ENCODE results near the gene EPS8L2. TPM values are rescaled to one million over a fixed set of nuclear protein-coding genes. Genes with fewer than 3 reads are reported as not detected.

EPS8L2 gene
- total and polyA plus RNA-seq, 2 of the 13 experiments (the other 11 are each of a cell fraction or from before 2014, with no cell fraction given) = 89.3 to 416 TPM

- TF ChIP-seq FIP1L1 (IDR thresholded peaks at IDR 0.05; ENCODE audit: borderline replicate concordance, insufficient read depth, low read depth, low read length) (no peak), CREB1 (IDR thresholded peaks at IDR 0.05) (no peak), CREB1 (CRISPR knock-in tag; IDR thresholded peaks at IDR 0.05) (no peak), NR2F1 (CRISPR knock-in tag; IDR thresholded peaks at IDR 0.05) (no peak), CHD2 (IDR thresholded peaks at IDR 0.05; ENCODE audit: low read depth, low read length) (no peak), MLXIP (CRISPR knock-in tag; IDR thresholded peaks at IDR 0.05; ENCODE audit: borderline replicate concordance) (no peak), THYN1 (CRISPR knock-in tag; IDR thresholded peaks at IDR 0.05; ENCODE audit: borderline replicate concordance, low read depth) (no peak), HNF1B (CRISPR knock-in tag; IDR thresholded peaks at IDR 0.05) (no peak), SNAPC5 (CRISPR knock-in tag; IDR thresholded peaks at IDR 0.05; ENCODE audit: borderline replicate concordance) (no peak), ZNF709 (CRISPR knock-in tag; IDR thresholded peaks at IDR 0.05) (no peak), IKZF4 (CRISPR knock-in tag; IDR thresholded peaks at IDR 0.05; ENCODE audit: borderline replicate concordance, low read depth, not compliant biosample characterization) (peak; percentile 67)
- TF ChIP-seq, protein P1, sequence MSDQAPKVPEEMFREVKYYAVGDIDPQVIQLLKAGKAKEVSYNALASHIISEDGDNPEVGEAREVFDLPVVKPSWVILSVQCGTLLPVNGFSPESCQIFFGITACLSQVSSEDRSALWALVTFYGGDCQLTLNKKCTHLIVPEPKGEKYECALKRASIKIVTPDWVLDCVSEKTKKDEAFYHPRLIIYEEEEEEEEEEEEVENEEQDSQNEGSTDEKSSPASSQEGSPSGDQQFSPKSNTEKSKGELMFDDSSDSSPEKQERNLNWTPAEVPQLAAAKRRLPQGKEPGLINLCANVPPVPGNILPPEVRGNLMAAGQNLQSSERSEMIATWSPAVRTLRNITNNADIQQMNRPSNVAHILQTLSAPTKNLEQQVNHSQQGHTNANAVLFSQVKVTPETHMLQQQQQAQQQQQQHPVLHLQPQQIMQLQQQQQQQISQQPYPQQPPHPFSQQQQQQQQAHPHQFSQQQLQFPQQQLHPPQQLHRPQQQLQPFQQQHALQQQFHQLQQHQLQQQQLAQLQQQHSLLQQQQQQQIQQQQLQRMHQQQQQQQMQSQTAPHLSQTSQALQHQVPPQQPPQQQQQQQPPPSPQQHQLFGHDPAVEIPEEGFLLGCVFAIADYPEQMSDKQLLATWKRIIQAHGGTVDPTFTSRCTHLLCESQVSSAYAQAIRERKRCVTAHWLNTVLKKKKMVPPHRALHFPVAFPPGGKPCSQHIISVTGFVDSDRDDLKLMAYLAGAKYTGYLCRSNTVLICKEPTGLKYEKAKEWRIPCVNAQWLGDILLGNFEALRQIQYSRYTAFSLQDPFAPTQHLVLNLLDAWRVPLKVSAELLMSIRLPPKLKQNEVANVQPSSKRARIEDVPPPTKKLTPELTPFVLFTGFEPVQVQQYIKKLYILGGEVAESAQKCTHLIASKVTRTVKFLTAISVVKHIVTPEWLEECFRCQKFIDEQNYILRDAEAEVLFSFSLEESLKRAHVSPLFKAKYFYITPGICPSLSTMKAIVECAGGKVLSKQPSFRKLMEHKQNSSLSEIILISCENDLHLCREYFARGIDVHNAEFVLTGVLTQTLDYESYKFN (CRISPR knock-in tag; conservative IDR thresholded peaks at IDR 0.05) = peak; percentile 43; the same call in 1 of the 2 replicates
- TF ChIP-seq, protein P2, sequence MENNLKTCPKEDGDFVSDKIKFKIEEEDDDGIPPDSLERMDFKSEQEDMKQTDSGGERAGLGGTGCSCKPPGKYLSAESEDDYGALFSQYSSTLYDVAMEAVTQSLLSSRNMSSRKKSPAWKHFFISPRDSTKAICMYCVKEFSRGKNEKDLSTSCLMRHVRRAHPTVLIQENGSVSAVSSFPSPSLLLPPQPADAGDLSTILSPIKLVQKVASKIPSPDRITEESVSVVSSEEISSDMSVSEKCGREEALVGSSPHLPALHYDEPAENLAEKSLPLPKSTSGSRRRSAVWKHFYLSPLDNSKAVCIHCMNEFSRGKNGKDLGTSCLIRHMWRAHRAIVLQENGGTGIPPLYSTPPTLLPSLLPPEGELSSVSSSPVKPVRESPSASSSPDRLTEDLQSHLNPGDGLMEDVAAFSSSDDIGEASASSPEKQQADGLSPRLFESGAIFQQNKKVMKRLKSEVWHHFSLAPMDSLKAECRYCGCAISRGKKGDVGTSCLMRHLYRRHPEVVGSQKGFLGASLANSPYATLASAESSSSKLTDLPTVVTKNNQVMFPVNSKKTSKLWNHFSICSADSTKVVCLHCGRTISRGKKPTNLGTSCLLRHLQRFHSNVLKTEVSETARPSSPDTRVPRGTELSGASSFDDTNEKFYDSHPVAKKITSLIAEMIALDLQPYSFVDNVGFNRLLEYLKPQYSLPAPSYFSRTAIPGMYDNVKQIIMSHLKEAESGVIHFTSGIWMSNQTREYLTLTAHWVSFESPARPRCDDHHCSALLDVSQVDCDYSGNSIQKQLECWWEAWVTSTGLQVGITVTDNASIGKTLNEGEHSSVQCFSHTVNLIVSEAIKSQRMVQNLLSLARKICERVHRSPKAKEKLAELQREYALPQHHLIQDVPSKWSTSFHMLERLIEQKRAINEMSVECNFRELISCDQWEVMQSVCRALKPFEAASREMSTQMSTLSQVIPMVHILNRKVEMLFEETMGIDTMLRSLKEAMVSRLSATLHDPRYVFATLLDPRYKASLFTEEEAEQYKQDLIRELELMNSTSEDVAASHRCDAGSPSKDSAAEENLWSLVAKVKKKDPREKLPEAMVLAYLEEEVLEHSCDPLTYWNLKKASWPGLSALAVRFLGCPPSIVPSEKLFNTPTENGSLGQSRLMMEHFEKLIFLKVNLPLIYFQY (CRISPR knock-in tag; IDR thresholded peaks at IDR 0.05; ENCODE audit: borderline replicate concordance) = no peak
Measured at GRCh38 chr11:747158-748006, 41.4 kb downstream of the EPS8L2 start, which contains the start of gene TALDO1 (continued).

All from HepG2 (cell line).